Daoy (cell line): ENCODE data around the gene ABTB2. TPM values are rescaled to one million over a fixed set of nuclear protein-coding genes. Genes with fewer than 3 reads are reported as not detected.
"Not testable (repeated sequence)": the region's sequence is repeated elsewhere in the genome, so short reads cannot be mapped to it uniquely, and the experiment has no call there.

Experiments
- DNase-seq: peaks from one replicate; pipeline ENCODE4 v3.0.0-alpha.2; 2015; ENCODE audit warnings: low read depth
- total RNA-seq: library from RNA; depleted of rRNA; stranded (reverse); fragments of >200 nt; shearing (Covaris generic); gene quantifications from 2 replicates; pipeline ENCODE4 v1.2.3, GENCODE V29; 2014

Gene ABTB2
- total RNA-seq, 1 experiment from 2014 or later, result 9.3 TPM

DNA sequence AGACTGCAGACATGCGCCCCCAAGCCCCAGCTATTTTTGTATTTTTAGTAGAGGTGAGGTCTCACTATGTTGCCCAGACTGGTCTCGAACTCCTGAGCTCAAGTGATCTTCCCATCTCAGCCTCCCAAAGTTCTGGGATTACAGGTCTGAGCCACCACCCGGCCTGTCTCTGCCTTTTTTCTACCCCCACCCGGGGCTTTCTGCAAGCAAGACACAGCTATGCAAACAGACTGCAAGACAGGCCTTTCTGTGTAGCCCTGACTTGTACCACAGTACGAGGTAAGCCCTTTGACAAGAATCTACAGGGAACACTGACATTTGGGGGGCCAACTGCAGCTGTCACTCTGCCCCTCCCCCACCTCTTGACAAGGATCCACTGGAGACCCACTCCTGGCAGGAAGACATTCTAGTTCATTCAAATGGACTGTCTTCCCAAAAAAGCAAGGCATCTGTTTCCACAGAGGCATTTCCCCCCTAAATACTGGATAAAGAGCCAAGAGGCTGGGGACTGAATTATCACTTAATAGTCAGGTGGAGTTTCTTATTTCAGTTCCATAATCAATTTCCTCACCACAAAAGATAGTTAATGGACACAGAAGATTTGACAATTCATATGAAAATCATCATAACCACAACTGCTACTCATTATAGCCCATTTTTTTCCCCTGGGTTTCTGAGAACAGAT is 118.2 kb downstream of the ABTB2 start:
- DNase-seq, result no peak

DNA sequence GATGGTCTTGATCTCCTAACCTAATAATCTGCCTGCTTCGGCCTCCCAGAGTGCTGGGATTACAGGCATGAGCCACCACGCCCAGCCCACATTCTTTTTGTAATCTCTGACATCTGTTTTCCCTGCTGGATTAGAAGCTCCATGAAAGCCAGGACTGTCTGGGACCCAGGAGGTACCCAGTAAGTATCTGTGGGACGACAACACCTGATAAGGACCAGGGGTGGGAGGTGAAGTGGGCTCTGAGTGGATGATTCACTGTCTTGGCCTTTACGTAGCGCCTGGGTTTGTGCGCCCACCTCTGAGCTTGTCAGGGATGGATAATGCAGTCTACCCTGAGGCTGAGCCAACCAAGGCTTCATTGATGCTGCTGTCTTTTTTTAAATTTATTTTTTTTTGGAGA is 118.8 kb downstream of the ABTB2 start:
- DNase-seq, result peak; percentile 80

DNA sequence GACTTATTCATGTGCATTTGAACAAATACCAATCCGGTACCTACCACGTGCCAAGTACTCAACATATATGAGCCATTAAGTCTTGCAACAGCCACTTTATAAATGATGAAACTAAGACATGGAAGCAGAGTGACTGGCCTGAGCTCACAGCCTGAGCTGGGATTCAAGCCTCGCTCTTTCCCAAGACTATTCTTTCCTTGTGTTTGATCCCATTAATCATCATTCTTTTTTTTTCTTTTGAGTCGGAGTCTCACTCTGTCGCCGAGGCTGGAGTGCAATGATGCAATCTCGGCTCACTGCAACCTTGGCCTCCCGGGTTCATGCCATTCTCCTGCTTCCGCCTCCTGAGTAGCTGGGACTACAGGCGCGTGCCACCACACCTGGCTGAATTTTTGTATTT is 119.3 kb downstream of the ABTB2 start:
- no peak for DNase-seq

DNA sequence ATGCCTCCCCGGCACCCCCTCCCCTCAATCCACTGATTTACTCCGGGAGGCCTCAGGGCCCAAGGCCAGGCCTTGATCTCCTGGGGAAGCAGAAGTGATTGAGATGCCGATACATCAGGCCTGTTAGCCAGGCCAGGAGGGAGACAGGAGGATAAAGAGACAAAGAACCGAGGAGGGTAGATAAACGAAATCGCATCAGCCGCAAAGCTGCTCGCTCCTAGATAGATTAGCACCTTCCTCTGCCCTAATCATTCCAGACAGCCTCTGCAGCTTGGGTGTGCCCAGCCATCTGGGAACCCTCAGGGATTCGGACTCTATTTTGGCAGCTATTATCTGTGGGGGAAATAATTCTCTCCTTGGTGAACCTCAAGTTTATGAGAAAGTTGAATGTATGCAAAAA is 121.2 kb downstream of the ABTB2 start:
- no peak for DNase-seq

DNA sequence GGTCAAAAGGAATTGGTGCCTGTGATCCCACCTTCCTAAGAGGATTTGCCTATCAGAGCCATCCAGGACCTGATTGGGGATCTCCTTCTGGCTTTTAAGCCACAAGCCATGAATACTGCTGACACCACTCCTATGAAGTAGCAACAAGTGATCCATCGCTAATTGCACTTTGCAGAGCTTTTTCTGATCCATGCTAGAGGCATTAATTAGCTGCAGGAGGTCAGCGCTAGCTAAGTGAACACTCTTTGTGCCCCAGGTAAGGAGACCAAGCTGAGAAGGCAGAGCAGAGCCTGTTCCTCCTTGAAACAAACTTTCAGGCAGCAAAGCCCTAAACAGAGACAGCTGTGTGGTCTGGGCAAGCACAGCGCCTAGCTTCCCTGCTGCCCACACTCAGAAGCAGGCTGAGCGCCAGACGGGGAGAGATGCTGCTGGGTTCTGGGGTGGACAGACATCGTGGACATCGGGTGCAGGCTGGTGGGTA is 122.2 kb downstream of the ABTB2 start:
- DNase-seq, result no peak

DNA sequence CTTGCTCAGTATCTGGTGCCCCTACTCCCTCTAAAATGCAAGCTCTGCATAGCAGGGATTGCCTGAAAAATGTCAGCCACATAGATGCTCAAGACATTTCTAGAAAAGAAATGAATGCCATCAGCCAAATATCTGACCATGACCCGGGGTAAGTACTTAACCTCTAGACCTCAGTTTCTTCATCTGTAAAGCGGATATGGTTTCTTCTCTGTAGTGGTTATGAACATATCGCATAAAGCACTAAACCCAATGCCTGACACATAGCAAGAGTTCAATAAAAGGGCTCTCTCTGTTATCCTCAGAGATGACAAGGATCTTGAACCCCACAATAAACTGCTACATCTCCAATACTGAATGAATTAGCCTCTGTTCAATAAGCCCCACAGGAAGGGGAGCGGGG is 122.6 kb downstream of the ABTB2 start:
- no peak for DNase-seq

DNA sequence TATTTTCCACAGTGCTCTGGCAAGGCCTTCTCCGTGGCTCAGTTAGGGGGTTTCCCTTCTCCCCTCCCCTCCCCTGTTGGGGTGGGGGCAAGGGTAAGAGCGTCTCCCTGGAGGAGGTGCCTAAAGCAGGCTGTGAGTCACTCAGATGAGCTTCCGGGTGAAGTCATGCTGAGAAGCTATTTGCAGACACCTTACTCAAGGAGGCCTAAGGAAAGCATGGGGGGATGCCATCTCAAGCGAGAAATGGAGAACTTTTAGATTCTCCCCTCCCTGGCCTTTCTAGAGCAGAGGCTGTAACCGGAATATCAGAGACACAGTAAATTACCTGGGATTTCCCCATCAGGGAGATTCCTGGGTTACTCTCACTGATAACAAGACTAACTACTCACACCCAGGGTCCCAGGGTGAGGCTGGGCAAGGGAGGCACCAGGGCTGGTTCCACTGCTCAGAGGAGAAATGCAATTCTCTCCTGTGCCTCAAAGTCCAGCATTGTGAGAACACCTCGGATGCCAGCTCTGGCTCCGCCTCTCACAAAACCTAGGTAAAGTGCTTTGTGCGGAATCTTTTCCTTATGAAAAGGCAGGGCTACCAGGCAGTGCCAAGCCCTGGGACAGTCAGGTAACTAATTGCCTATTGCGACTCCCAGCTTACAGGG is 123.6 kb downstream of the ABTB2 start:
- peak; percentile 86 for DNase-seq

DNA sequence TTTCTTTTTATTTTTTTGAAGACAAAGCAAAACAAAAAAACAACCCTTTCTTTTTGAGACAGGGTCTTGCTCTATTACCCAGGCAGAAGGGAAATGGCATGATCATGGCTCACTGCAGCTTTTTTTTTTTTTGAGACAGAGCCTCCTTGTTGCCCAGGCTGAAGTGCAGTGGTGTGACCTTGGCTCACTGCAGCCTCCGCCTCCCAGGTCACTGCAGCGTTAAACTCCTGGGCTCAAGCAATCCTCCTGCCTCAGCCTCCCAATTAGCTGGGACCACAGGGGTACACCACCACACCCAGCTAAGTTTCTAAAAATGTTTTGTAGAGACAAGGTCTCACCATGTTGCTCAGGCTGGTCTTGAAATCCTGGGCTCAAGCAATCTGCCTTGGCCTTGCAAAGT is 124.6 kb downstream of the ABTB2 start:
- DNase-seq, result no peak

DNA sequence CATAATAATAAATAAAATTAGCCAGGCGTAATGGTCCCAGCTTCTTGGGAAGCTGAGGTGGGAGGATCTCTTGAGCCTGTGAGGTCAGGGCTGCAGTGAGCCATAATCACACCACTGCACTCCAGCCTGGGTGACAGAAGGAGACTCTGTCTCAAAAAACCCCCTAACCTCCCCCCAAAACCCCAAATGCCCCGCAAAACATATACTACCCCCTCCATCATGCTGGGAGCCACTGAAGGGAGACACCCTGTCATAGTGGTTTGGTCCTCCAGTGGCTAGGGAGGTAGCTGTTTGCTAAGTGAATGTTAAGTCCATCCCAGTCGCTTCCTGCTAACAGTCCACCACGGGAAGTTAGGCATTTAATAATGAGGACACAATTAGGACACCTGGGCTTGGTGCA is 125.0 kb downstream of the ABTB2 start:
- no peak for DNase-seq

DNA sequence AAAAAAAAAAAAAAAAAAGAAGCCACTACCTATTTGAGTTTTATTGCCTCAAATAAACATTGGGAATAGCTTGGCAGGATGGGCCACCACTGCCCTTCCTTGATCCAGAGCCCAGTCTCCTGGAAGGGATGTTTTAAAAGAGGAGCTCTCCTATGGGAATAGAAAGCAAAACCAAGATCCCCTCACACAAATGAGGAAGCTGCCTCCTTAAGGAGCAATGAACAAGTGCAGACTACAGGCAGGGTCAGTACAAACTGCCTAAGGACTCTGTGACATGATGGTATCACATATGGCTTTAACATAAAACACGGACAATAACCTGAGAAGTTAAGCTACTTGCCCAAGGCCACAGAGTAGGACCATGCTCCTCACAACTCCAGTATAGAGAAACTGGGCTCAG is 131.6 kb downstream of the ABTB2 start:
- no peak for DNase-seq

DNA sequence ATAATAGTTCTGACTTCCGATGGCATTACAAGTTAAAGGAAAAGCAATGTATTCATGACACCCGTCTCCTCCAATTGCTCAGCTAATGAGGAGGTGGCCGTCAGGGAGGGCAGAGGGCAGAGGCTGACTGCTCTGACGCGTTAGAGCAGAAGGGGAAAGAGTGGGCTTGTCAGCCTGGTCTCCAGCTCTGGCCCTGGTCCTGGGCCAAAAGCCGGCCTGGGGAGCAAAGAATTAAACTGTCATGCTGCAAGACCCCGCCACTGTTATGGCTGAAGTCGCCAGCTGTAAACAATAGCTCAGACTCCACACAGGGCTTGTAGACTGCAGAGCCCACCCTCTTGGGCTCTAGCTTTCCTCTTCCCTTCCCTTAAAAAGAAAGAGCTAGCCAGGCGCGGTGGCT is 132.7 kb downstream of the ABTB2 start:
- DNase-seq, result no peak

DNA sequence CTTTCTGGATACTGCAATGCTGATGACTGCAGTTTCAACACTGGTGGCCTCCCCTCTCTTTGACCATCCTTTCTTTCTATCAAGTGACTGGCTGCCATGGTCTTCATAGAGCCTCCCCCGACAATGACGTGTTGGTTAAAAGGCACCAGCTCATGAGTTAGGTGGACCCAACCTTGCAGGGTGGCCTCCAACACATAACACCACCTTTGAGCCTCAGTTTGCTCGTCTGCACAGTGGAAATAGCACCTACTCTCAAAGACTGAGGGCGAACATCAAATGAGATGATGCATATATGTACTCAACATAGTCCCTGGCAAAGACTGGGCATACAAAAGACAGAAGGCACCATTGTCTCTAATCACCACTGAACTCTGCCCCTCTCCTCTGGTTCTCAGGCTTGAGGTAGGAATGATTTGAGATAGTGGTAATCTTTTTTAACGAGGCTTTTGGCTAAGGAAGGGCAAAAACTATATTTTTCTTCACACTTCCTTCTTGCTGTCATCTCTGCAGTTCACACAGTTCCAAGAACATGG is 133.3 kb downstream of the ABTB2 start:
- no peak for DNase-seq

DNA sequence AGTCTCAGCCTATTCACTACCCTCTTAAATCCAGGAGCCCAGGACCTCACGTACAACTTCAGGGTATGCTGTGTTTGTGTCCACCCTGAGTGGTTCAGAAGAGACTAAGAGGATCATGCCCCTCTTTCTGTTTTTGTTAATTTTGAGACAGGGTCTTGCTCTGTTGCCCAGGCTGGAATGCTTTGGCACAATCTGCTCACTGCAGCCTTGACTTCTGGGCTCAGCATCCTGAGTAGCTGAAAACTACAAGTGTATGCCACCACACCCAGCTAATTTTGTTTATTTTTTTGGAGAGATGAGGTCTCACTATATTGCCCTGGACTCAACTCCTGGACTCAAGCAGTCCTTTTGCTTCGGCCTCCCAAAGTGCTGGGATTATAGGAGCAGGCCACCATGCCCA is 133.9 kb downstream of the ABTB2 start:
- DNase-seq, result no peak

DNA sequence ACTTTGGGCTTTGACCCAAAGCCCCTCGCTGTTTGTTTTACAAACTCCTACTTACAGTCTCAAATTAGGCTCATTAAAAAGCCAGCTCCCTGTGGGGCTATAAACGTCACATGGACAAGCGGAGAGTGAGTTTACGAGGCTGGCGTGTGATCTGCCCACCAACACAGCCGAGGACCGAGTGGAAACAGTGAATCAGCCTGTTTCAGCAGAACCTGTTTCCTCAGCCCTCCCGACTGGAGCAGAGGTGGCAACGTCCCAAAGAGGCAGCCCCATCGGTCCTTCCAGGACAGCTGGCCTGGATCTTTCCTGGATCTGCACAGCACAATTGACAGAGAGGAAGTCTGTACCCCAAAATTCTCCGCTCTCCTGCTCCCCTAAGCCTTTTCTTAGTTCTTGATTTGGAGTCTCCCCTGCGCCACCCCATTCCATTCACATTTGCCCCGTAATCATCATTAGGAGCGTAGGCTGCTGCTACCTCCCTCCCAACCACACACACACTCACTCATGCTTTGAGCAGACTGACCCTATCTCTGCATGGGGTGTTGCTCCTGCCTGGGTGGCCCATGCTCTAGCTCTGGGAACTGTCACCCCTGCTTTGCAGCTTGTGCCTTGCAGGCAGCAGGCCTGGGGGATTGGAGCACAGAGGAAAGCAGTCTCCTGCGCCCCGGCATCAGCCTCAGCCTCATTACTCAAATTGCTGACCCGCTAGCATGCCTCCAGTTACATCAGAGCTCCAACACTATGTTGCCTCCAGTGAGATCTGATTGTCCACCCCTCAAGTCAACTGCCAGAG is 134.6 kb downstream of the ABTB2 start:
- DNase-seq, result peak; percentile 78

DNA sequence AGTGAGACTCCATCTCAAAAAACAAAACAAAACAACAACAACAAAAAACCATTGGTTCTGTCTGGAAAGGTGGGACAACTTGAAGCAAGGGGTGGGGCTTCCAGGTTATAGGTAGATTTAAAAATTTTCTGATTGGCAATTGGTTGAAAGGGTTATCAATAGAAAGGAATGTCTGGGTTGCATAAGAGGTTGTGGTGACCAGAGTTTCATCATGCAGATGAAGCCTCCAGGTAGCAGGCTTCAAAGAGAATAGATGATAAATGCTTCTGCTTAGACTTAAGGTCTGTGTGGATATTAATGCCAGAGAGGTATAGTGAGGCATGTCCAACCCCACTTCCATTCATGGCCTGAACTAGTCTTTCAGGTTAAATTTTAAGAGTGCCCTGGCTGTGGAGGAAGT is 135.8 kb downstream of the ABTB2 start:
- DNase-seq, result no peak

DNA sequence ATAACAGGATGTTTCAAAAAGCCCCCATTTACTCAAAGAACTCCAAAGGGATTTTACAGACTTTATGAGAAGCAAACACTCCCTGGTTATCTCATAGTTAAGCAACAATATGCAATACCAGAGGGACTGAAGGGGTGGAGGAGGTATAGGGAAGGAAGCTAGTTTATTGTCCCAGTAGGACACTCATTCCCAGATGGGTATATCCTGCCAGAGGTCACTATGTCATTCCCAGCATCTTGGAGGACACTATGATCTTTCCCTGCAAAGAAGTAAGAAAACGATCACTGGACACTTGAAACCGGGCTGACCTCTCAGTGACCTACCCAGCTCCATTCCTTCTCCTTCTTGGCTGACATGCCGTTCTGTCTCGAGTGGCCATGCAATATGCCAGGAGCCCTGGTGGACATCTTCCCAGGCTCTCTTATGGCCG is 137.9 kb downstream of the ABTB2 start:
- DNase-seq, result no peak

DNA sequence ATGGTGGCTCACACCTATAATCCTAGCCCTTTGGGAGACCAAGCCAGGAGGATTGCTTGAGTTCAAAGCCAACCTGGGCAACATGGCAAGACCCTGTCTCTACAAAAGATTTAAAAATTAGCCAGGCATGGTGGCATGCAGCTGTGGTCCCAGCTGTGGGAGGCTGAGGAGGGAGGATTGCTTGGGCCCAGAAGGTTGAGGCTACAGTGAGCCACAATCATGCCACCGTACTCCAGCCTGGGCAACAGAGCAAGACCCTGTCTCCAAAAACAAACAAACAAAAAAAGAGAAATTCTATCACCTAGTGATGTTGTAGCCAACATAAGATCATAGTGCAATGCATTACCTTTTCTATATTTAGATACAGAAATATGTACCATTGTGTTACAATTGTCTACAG is 138.5 kb downstream of the ABTB2 start:
- DNase-seq, result no peak

DNA sequence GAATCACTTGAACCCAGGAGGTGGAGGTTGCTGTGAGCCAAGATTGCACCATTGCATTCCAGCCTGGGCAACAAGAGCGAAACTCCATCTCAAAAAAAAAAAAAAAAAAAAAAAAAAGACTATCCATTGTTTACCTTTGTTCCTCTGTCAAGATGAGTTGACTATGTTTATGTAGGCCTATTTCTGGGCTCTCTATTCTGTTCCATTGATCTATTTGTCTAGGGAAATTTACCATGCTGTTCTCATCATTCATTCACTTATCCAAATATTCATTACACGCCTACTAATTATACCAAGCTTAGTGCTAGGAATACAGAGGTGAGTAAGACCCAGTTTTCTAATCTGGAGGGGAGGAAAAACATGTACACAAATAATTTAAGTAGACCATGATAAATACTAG is 139.1 kb downstream of the ABTB2 start:
- not testable (repeated sequence) for DNase-seq

DNA sequence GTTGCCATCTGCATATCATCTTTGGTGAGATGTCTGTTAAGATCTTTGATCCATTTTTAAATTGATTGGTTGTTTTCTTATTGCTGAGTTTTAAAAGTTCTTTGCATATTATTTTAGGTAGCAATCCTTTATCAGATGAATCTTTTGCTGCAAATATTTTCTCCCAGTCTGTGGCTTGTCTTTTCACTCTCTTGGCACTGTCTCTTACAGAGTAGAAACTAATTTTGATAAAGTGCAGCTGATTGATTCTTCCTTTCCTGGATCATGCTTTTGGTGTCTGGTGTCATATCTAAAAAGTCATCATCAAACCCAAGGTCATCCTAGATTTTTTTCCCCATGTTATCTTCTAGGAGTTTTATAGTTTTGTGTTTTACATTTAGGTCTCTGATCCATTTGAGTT is 139.7 kb downstream of the ABTB2 start:
- no peak for DNase-seq

DNA sequence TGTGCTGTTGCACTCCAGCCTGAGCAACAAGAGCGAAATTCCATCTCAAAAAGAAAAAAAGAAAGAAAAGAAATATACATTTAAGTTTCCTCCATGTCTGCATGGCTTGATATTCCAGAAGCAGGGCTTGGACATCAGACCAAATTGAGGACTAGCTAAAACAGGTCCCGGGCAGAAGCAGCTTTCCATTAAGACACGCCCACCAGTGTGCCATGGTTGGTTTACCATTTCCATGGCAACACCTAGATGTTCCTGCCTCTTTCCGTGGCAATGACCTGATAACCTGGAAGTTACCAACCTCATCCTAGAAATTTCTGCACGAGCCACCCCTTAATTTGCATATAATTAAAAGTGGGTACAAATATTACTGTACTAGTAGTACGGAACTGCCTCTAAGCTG is 141.1 kb downstream of the ABTB2 start:
- no peak for DNase-seq

DNA sequence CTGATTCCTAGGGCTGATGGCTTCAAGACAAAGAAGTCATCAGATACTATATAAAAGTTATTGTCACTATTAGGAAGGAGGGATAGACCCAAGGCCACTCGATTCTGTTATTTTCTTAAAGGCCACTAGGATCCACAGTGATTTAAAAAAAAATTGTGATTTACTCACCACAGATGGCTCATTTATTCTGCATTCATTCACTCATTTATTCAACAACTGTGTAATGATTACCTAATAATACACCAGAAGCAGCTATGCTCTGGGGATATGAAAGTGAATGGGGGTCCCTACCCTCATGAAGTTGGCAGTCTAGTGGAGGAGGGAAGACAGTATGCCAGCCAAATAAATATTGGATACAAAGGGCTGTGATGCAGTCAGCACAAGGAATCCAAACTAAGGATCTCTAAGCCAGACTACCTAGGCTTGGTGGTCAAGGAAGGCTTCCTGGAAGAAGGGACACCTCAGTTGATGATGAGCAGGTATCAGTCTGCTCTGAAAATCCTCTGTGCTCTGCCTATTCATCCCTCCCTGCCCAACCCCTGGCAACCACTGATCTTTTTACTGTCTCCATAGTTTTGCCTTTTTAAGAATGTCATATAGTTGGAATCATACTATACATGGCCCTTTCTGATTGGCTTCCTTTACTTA is 141.9 kb downstream of the ABTB2 start:
- no peak for DNase-seq
